GM18498 (cell line): ENCODE data around the gene ACADSB.

Experiments
- ATAC-seq: cut with Tn5 transposase; IDR thresholded peaks from one replicate; pipeline ENCODE4 v1.9.1; 2021; ENCODE audit warnings: mild to moderate bottlenecking, moderate library complexity; ENCODE audit not compliant: unreplicated experiment

Gene ACADSB

DNA sequence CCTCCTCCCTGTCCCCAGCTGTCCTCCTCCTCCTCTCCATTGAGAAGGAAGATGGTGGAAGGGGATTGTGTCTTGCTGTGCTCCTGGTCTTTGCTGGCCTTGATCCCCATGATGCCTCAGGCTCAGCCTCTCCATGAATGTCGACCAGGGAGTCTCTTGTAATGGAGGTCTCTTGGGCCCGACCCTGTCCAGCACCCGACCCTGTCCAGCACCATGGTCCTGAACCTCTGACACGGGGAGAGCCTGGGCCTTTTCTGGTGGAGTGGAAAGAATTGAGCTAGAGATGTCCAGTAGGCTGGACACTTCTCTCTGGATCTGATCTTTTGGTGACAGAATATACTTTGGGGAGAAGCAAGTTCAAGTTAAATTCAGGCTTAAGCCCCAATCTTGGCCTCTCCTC, 84.7 kb downstream of the ACADSB start:
- ATAC-seq: no peak

DNA sequence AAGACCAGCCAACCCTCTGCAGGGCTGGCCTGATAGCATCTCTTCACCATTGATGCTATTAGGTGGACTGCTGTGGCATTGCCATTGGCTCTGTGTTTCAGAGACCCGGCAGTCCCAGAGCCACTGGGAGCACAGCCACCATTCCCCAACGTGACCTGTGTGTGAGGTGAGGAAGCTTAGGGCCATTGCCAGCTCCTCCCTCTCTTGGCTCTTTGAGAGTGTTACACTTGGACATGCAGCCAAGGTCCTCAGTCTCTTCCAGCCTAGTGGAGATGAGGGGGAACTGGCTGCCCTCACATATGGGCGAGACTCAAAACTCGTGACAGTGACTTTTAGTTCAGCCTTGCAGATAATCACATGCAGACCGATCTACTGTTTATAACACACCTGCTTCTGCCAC, 87.6 kb downstream of the ACADSB start:
- no peak for ATAC-seq

DNA sequence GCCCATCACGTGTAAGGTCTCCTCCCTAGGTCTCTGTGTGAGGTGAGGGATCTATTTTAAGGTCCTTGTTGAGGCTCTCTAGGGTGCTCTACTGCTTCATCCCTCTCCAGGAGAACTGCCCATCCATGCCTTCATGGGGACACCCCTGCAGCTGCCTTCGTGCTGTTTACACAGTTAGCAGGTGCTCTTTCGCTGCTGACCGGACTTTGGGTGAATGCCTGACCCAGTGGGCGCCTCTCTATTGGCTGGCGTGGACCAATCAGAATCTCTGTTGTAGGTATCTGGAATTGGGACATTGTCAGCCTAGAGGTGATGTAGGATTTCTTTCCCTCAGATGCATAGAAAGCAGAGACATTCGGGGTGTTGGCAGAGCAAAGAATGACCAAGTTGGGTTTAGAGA, 88.2 kb downstream of the ACADSB start:
- ATAC-seq: no peak

DNA sequence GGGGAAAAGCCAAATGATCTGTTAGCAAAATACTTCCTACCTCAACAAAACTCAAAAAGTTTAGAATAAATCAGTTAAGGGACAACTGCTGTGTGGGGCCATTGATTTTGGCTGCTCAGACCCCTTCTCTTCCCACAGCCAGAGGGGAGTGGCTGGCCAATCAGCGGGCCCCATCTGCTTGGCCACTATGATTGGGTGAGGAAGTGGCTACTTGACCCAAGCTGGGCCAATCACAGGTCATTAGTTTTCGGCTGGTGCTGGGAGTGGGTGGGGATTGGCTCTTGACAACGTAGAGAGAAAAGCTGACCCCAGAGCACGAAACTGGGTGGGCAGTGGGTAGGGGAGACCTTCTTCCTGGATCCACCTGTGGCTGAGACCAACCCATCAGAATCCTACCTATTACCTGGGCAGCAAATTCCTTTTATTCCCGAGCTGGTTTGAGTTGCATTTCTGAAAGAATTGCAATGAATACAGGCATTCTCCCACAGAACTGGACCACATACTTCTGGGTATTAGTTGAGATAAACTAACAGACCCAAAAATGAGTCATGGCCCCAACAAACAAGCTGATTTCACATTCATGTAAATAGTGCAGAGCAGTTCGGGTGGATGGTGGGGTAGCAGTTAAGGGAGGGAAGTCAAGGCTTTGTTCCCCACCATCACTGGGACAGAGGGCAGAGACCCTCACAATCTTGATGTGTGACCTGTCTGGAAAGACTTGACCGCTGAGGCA, 91.4 kb downstream of the ACADSB start:
- ATAC-seq: no peak

DNA sequence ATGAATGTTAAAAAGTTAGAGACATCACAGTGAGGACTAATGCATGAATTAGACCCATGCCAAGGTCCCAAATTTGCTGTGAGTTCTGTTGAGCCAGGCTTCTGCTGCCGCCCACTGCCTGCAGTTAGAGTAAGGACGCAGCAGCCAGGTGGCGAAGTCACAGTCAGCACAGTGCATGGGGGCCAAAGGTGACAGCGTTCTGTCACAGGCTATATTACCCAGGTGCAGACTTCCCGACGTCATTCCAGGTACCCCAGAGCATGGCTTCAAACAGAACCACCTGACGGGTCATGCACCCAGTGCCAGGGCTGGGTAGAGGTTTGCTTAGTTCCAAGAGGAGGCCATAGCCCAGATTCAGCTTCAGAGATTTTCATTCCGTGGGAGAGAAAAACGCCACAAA, 93.1 kb downstream of the ACADSB start:
- no peak for ATAC-seq

DNA sequence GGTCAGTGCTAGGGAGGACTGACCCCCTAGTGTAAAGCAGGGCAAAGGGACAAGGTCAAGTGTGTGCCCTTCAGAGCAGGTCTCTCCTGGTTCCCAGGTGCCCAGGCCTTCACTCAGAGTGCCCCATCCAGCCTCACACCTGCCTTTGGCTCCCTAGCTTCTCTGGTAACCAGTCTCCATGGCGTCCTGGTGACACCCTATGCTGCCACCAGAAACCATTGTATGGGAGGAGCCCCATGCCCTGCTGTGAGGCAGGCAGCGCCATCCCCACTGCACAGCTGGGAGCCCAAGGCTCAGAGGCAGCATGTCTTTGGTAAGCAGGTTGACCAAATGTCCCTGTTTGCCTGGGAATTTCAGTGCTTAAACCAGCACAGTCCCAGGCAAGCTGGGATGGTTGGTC, 93.9 kb downstream of the ACADSB start:
- ATAC-seq: no peak

DNA sequence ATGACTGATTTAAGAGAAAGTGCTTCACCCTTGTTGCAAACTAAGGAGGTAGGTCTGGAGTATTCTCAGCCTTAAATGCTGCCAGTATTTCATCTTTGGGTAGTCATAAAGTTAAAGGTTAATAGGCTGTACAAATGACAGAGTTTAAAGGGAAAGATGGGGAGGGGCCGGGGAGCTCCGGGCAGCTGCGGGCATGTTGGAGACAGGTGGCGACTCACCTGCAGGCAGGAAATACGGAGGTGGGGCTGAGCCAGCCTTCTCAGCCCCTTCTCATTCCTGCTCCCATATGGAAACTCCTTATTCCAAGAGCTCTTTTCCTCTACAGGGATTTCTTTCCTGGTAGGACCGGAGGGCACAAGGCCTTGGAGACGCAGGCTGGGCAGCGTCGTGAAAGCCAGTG, 95.1 kb downstream of the ACADSB start:
- ATAC-seq: no peak
